Right lobe of liver (tissue), 6 donors: ENCODE measurements around the gene SLC22A1. TPM values are rescaled to one million over a fixed set of nuclear protein-coding genes. Genes with fewer than 3 reads are reported as not detected.

Experiments
- ATAC-seq, 4 donors: fragments of 200-7000 bp; cut with Tn5 transposase; one replicate each; pipeline ENCODE4 v1.9.1; 2020; ENCODE audit warnings: mild to moderate bottlenecking in 4 of 4, moderate library complexity in 4 of 4
- DNase-seq, 3 donors: peaks; one replicate each; pipeline ENCODE4 v3.0.0-alpha.2; 2020
- H3K27ac ChIP-seq, 3 donors: fragments of 200-600 bp; one replicate each; pipeline ENCODE4 v1.8.0; 2022
- H3K27me3 ChIP-seq, 2 donors: fragments of 200-600 bp; one replicate each; pipeline ENCODE4 v1.8.0; 2022
- H3K36me3 ChIP-seq, 4 donors: fragments of 200-600 bp; sonication (generic) in 1 of 4; one replicate each; pipeline versions ENCODE4 v1.5.1 to v1.8.0; 2017 to 2022; ENCODE audit warnings: control low read depth in 1 of 4
- H3K4me1 ChIP-seq, 4 donors: fragments of 200-600 bp; sonication (generic) in 1 of 4; one replicate each; pipeline versions ENCODE4 v1.5.1 to v1.8.0; 2017 to 2022; ENCODE audit warnings: control low read depth in 1 of 4
- H3K4me3 ChIP-seq, 3 donors: fragments of 200-600 bp; one replicate each; pipeline ENCODE4 v1.8.0; 2022
- H3K9me3 ChIP-seq, 4 donors: fragments of 200-600 bp; sonication (generic) in 1 of 4; one replicate each; pipeline versions ENCODE4 v1.5.1 to v1.8.0; 2017 to 2022; ENCODE audit warnings: control low read depth in 1 of 4
- CTCF ChIP-seq, 4 donors: fragments of 200-600 bp in 3 of 4; fragments of 450-650 bp in 1 of 4; IDR thresholded peaks; one replicate each; pipeline versions ENCODE4 v1.5.1 to v1.8.0; 2016 to 2022; ENCODE audit warnings: antibody characterized with exemption in 4 of 4, mild to moderate bottlenecking in 2 of 4
- POLR2A ChIP-seq: fragments of 450-650 bp; IDR thresholded peaks from one replicate; pipeline ENCODE4 v1.6.1; 2017; ENCODE audit warnings: antibody characterized with exemption, mild to moderate bottlenecking
- WGBS: methylation state at CpG from one replicate; pipeline ENCODE4 v1.1.6; 2018; ENCODE audit warnings: low coverage, low lambda C conversion rate; ENCODE audit not compliant: insufficient coverage; ENCODE audit errors: missing lambda C conversion rate; 5-methylcytosine and 5-hydroxymethylcytosine counted together
- intact Hi-C, 2 donors: fragments of 100-400 bp; cut with DNase I; formaldehyde crosslinking; loops; one replicate each; pipeline versions ENCODE4 v1.11.2 to v1.14.1; 2022
- long read RNA-seq: library from polyadenylated mRNA; unstranded; transcript quantifications from one replicate; pipeline ENCODE4 v2.0.0, GENCODE V29; 2019
- total RNA-seq, 6 experiments: library from RNA; depleted of rRNA in 2 of 6; stranded (reverse); fragments of >200 nt in 2 of 6; fragmentation: NEBNext Ultra II Directional in 3 of 6; extraction: Animal tissue kit (Norgen Biotek cat#: 25700) in 3 of 6; gene quantifications; one replicate each; pipeline versions ENCODE4 v1.1.0 to v1.2.4, GENCODE V29; 2016 to 2023
- donor health status: DM: no; HTN: yes; CAD: no.
- donor health status: DM: no; HTN: no; CAD: no.
- donor health status: DM: no; HTN: no; CAD: no.
- donor health status: DM: no; HTN: yes; CAD: no.
- donor health status: DM: no; HTN: yes; CAD: no.

Gene SLC22A1
- total RNA-seq: 1,000 to 10,000 TPM in 3 of 6 experiments, 100 to 1,000 TPM in 3; 190 to 1,656 (median 769) TPM
- long read RNA-seq, transcript SLC22A1-202 (11 exons, 1,948 nt): major isoform, 299 of 431 reads
- long read RNA-seq, partial matches to known transcripts: 96 of 431 reads
- long read RNA-seq, other reads (novel, unspliced or antisense): 30 of 431 reads

- peak; percentile 27 to 59 (median 51) for ATAC-seq
- Histone ChIP-seq H3K4me1 (peaks cover 0 to 16% (median 2%) of the 10 kb centered on the region in 4 donors), H3K27me3 (no peaks in the 10 kb centered on the region), H3K9me3 (no peaks in the 10 kb centered on the region), H3K36me3 (no peaks in the 10 kb centered on the region), H3K4me3 (peak within 1 kb of the TSS; percentile 24 to 85 (median 76)), H3K27ac (peak within 1 kb of the TSS; percentile 91 to 99 (median 97))
- 38% methylated on average over 7 of the region's 8 CpGs for WGBS
- DNase-seq: peak in 2 of 3 donors; percentile 71 to 84
- intact Hi-C loops: no loop called here
- TF ChIP-seq CTCF (IDR thresholded peaks at IDR 0.05): no peak
- peak; percentile 73 for TF ChIP-seq POLR2A
Observed at GRCh38 chr6:160121558-160121957, at the start of gene SLC22A1. Gene SLC22A1 (plus strand): TSS chr6:160121815. CDS start chr6:160121936, 121 bp downstream.

GRCh38 chr6:160073272-160073671 lies 48.3 kb upstream of the SLC22A1 start:
- ATAC-seq (no peak), DNase-seq (peak in 1 of 3 donors; percentile 18)
- Histone ChIP-seq H3K27me3 (no peaks in the 10 kb centered on the region), H3K36me3 (peaks cover 3 to 88% (median 36%) of the 10 kb centered on the region in 4 donors), H3K4me1 (peaks cover 0 to 13% (median 5%) of the 10 kb centered on the region in 4 donors), H3K9me3 (no peaks in the 10 kb centered on the region), H3K4me3 (no peak overlapping the region), H3K27ac (peak overlapping the region in 1 of 3 donors; percentile 37)
- TF ChIP-seq CTCF (IDR thresholded peaks at IDR 0.05): no peak
- no peak for TF ChIP-seq POLR2A
- WGBS: 95% methylated on average over 3 of the region's 9 CpGs
- intact Hi-C loops: no loop called here

- peaks cover 3 to 82% (median 31%) of the 10 kb centered on the region in 4 donors for H3K36me3 ChIP-seq
- H3K27ac ChIP-seq: no peak overlapping the region
- intact Hi-C loops: no loop called here
- H3K4me1 ChIP-seq: peaks cover 0 to 28% (median 13%) of the 10 kb centered on the region in 4 donors
- H3K27me3 ChIP-seq: no peaks in the 10 kb centered on the region
- ATAC-seq (no peak), DNase-seq (no peak)
- 91% methylated on average over 4 of the region's 5 CpGs for WGBS
- no peak for TF ChIP-seq POLR2A
- no peak for TF ChIP-seq CTCF (IDR thresholded peaks at IDR 0.05)
- H3K9me3 ChIP-seq: no peaks in the 10 kb centered on the region
- H3K4me3 ChIP-seq: no peak overlapping the region
Observed at GRCh38 chr6:160076009-160076408, 45.6 kb upstream of the SLC22A1 start.

- Histone ChIP-seq H3K27me3 (no peaks in the 10 kb centered on the region), H3K36me3 (peaks cover 0 to 74% (median 29%) of the 10 kb centered on the region in 4 donors), H3K4me3 (no peak overlapping the region), H3K4me1 (peaks cover 0 to 28% (median 13%) of the 10 kb centered on the region in 4 donors), H3K9me3 (no peaks in the 10 kb centered on the region), H3K27ac (no peak overlapping the region)
- ATAC-seq (no peak), DNase-seq (peak in 1 of 3 donors; percentile 16)
- 89% methylated on average over 5 of the region's 5 CpGs for WGBS
- TF ChIP-seq CTCF (IDR thresholded peaks at IDR 0.05) (no peak), POLR2A (no peak)
- intact Hi-C loops: no loop called here
Observed at GRCh38 chr6:160077024-160077423, 44.6 kb upstream of the SLC22A1 start.
